Measurements from ENCODE around the gene RHOH.
"Not testable (repeated sequence)": the region's sequence is repeated elsewhere in the genome, so short reads cannot be mapped to it uniquely, and the experiment has no call there.

The RHOH gene

GRCh38 chr4:40256817-40257216, 60.0 kb downstream of the RHOH start:
- in situ Hi-C loops (cut with MboI; ENCODE audit: low sequenced_read_pairs), result no loop called here

DNA sequence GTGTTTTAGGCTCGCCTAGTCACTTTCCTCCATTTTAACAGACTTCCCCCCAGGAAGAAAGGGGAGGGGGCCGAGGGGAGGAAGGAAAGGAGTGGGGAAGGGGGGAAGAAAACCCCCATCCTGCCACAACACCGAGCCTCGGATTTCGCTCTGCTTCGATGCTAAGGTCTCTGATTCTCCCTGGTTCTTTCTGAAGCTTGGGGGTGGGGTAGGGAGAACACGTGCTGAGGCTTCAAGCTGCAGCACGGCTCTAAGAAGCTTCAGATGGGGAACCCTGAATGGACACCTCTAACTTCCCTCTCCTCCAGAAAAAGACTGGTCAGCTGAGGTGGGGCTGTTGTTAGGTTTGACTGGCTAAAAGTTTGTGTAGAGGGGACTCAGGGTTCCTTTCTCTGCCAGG, 61.8 kb downstream of the RHOH start:
- in situ Hi-C loops (cut with MboI; ENCODE audit: low sequenced_read_pairs), result no loop called here

DNA sequence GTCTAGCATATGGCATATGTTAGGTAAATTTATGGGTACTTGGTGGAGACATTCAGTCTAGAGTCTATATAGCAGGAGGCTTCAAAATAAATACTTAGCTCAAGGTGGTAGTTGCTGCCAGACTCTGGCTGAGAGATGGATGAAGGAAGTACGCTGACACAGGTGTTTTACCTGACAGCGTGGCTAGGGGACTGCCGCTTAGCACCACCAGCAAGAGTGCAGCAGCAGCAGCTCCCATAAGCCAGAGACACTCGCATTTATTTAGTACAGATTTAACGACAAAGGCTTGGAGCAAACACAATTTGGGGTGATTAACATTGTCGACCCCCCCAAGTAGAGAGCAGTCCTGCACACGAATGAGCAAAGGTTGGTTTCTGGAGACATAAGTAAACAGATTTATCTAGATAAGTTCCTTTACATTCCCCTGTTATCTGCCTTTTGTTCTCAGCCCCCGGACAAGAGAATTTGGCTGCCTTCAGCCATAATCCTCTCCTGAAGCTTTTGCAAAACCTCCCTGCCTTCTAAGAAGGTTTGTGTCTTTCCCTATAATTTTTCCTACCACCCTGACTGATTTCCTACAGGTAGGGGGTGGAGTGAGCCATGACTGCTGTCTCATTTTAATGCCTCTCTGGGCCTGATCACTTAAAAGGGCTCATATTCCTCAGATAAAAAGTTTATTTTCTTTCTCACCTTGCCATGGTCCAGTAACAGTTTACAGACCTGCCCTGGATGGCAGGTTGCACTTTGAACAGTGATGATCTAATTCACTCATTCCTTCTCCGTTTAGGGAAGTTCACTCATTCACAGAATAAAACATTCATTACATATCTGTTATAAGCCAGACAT, 64.6 kb downstream of the RHOH start:
- in situ Hi-C loops (cut with MboI; ENCODE audit: low sequenced_read_pairs), result no loop called here

GRCh38 chr4:40262077-40262528, 65.3 kb downstream of the RHOH start:
- in situ Hi-C loops (cut with MboI; ENCODE audit: low sequenced_read_pairs), result no loop called here

DNA sequence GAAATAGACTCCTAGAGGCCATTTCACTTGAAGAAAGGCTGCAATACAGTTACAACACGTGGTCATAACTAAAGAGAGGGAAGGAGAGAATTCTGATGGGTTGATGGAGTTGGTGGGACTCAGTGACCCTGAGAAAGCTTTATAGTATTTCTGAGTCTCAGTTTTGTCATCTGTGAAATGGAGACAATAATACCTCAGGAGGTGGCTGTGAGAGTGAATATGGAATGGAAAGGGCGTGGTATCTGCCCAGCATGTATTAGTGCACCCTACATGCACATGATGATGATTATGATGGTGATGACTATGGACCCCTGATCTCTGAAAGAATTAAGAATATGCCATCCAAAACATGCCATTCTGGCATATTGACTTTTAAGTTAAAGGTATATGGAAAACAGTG, 66.0 kb downstream of the RHOH start:
- in situ Hi-C loops (cut with MboI; ENCODE audit: low sequenced_read_pairs), result no loop called here

- in situ Hi-C loops (cut with MboI; ENCODE audit: low sequenced_read_pairs), result no loop called here
Observed at GRCh38 chr4:40264497-40264896, 67.7 kb downstream of the RHOH start.

DNA sequence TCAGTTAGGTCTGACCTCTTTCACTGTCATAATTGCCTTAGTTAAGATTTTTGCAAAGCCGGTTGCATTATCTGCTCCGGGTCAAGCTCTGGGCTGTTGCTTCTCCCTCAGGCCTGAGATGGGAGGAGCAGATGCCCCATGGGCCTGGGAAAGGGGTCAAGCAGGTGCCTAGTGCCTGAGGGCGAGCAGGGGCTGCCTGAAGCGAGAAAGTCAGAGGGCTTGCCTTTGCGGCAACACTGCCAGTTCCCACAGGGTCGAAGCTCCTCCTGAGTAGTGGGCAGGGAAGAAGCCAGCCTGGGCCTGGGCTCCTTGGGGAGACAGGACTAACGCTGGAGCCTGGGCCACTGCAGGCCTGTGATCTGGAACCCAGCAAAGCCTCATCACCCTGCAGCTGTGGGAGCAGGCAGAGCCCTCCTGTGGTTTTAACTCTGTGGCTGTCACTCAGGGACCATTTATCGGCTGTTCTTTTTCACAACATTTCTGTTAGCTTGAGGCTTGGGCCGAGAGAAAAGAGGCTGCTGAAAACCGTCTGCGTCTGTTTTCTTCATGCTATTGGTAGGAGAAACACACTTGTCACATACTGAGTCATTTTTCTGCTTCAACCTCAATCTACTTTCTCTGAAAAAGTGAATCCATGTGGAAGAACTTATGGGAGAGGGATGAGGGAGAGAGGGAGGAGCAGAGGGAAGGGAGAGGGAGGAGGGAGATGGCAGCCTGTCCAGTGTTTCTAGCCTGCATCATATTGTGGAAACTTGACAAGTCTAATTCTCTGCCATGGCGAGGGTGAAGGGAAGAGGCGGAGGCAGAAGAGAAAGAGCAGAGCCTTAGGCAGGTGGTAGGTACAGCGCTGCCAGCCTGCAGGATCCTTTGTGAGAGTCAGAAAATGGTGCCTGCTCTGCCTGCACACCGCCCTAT, 68.4 kb downstream of the RHOH start:
- in situ Hi-C loops (cut with MboI; ENCODE audit: low sequenced_read_pairs), result no loop called here

GRCh38 chr4:40265910-40266274, 69.1 kb downstream of the RHOH start:
- in situ Hi-C loops (cut with MboI; ENCODE audit: low sequenced_read_pairs), result no loop called here

GRCh38 chr4:40269133-40269532, 72.3 kb downstream of the RHOH start:
- in situ Hi-C loops (cut with MboI; ENCODE audit: low sequenced_read_pairs), result no loop called here

GRCh38 chr4:40270609-40271008, 73.8 kb downstream of the RHOH start:
- in situ Hi-C loops (cut with MboI; ENCODE audit: low sequenced_read_pairs), result no loop called here

DNA sequence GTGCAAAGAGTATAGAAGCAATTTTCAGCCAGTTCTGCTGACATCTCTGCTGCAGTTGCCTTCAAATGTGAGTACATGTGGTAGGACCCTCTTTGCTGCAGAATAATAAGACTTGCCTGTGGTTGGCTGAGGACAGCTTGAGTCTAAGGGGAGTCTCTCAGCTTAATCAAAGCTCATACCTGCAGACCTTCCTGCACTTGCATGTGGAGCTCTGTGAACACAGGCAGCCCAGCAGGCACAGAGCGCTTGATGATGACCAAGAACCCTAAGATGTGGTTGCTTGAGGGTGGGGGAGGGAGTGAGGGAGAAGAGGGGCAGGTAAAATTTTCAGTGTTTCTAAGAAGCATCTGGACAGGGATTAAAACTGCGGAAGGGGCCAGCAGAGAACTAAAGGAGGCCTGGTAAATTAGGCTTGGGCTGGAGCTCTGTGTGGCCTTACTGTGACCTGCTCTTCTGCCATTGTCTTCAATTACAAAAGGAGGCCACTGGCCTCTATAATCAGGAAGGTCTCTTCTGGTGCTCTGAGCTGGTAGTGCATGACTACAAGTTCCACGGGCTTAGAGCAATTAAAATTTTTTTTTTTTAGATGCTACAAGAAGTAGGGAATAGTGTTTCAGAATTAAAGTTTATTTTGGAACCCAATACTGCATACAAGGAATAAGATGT, 78.4 kb downstream of the RHOH start:
- in situ Hi-C loops (cut with MboI; ENCODE audit: low sequenced_read_pairs), result no loop called here

GRCh38 chr4:40276546-40276945, 79.7 kb downstream of the RHOH start:
- in situ Hi-C loops (cut with MboI; ENCODE audit: low sequenced_read_pairs), result no loop called here

GRCh38 chr4:40280586-40280985, 83.8 kb downstream of the RHOH start:
- in situ Hi-C loops (cut with MboI; ENCODE audit: low sequenced_read_pairs), result no loop called here

DNA sequence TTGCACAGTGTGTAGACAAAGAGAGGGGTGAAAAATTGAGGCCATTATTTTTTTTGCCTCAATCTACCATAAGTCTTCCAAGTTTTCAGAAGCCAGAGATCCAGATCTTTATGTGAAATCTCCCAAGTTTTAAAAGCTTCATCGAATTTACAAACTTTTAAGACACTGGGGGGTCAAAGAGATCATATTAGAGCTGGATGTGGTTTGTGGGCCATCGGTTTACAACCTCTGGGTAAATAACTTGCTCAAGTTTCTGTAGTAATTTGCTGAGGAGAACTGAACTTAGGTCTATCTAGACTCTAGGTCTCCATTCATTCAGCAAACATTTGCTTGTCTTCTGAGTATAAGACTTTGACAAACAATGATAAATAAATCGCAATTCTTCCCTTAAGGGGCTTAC, 84.3 kb downstream of the RHOH start:
- in situ Hi-C loops (cut with MboI; ENCODE audit: low sequenced_read_pairs), result no loop called here

DNA sequence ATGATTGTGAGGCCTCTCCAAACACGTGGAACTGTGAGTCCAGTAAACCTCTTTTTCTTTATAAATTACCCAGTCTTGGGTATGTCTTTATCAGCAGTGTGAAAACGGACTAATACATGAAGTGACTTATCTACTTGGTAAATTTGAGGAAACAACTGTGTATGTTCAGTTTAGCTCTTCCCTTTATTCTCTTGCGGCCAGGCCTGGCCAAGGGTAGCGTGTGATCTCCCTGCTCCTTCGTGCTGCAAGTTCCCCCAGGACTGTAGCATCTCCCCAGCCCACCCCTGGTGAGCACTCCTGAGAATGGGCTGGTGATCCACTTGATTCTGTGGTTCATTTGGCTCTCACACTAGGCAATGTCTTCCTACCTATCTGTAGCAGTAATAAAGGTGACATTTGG, 85.1 kb downstream of the RHOH start:
- in situ Hi-C loops (cut with MboI; ENCODE audit: low sequenced_read_pairs), result no loop called here

GRCh38 chr4:40282857-40283256, 86.0 kb downstream of the RHOH start:
- in situ Hi-C loops (cut with MboI; ENCODE audit: low sequenced_read_pairs), result not testable (repeated sequence)

- in situ Hi-C loops (cut with MboI; ENCODE audit: low sequenced_read_pairs), result no loop called here
Observed at GRCh38 chr4:40283413-40283812, 86.6 kb downstream of the RHOH start.

GRCh38 chr4:40283968-40284367, 87.1 kb downstream of the RHOH start:
- in situ Hi-C loops (cut with MboI; ENCODE audit: low sequenced_read_pairs), result no loop called here

- in situ Hi-C loops (cut with MboI; ENCODE audit: low sequenced_read_pairs), result no loop called here
Observed at GRCh38 chr4:40285692-40286091, 88.9 kb downstream of the RHOH start.

DNA sequence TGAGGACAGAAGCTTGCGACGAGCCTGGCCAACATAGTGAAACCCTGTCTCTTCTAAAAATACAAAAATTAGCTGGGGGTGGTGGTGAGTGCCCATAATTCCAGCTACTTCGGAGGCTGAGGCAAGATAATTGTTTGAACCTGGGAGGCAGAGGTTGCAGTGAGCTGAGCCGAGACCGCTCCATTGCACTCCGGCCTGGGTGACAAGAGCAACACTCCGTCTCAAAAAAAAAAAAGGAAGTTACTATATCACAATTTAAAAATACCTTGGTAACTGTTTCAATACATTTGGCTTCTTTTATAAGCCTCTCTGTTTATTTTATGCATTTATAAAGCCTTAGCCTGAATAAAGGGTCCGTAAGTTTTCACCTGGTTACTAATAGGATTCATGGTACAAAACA, 91.7 kb downstream of the RHOH start:
- in situ Hi-C loops (cut with MboI; ENCODE audit: low sequenced_read_pairs), result no loop called here
